OCI-LY1 (cell line): ENCODE measurements around the gene CALML5.

ENCODE experiments used
- EZH2 ChIP-seq: fragments of 200-600 bp; sonication (generic), shearing (Covaris generic); IDR thresholded peaks from 2 replicates; pipeline ENCODE4 v1.8.0; 2017; ENCODE audit warnings: borderline replicate concordance, mixed run types, mild to moderate bottlenecking, antibody characterized with exemption, low read length, moderate library complexity, mixed read lengths
- TF ChIP-seq, protein P1 (sequence below): fragments of 200-600 bp; sonication (generic), shearing (Covaris generic); IDR thresholded peaks from 2 replicates; pipeline ENCODE4 v1.5.1; 2017; ENCODE audit warnings: mild to moderate bottlenecking, antibody characterized with exemption, low read length, moderate library complexity, mixed read lengths

DNA sequence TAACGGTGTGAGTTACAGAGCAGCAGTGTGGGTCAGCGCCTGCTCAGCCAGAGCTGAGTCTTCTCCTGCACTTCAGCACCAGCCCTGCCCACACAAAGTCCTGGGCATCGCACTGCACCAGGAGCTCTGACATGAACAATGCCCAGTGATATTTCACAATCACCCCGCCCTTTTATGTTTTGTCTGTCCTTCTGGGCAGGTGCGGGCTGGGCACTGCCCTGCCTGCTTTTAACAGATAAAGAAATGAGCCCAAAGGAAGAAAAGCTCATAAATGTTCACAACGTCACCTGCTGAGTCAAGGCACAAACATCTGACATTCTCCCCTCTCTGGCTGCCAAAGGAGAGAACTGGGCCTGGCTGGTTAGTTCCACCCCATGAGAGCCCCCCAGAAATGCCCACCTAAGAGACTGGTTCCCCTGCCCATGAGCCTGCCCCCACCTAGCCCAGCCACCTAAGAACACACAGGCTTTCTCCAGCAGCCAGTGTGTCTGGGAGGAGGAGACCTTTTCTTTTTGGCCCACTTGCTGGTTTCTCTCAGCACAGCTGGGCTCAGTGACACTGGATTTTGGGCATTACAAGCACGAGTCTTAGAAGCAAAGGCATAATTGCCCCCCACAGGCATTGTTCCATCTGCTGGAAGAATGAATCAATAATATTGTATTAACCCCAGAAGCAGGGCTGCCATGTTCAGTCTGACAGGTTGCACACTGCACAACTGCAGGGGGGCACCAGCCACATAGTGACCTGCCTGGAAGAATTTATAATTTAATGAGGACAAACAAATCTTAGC lies 47.7 kb upstream of the CALML5 start:
- TF ChIP-seq, protein P1, sequence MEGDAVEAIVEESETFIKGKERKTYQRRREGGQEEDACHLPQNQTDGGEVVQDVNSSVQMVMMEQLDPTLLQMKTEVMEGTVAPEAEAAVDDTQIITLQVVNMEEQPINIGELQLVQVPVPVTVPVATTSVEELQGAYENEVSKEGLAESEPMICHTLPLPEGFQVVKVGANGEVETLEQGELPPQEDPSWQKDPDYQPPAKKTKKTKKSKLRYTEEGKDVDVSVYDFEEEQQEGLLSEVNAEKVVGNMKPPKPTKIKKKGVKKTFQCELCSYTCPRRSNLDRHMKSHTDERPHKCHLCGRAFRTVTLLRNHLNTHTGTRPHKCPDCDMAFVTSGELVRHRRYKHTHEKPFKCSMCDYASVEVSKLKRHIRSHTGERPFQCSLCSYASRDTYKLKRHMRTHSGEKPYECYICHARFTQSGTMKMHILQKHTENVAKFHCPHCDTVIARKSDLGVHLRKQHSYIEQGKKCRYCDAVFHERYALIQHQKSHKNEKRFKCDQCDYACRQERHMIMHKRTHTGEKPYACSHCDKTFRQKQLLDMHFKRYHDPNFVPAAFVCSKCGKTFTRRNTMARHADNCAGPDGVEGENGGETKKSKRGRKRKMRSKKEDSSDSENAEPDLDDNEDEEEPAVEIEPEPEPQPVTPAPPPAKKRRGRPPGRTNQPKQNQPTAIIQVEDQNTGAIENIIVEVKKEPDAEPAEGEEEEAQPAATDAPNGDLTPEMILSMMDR: no peak
- TF ChIP-seq EZH2: no peak
